Skeletal muscle cell (primary cell): ENCODE measurements around the gene PARD3.

Experiments
- DNase-seq: peaks from one replicate; pipeline ENCODE4 v3.0.0-alpha.2; 2010; ENCODE audit warnings: low read depth
- H3K4me3 ChIP-seq: 2 replicates; pipeline ENCODE4 v1.5.1; 2011; ENCODE audit warnings: low read depth, mild to moderate bottlenecking, control low read depth, low read length, moderate library complexity

PARD3 gene

GRCh38 chr10:34539533-34540315 lies 275.4 kb downstream of the PARD3 start:
- peak overlapping the region; percentile 5 for H3K4me3 ChIP-seq
- DNase-seq, result no peak

- no peak for DNase-seq
- H3K4me3 ChIP-seq, result no peak overlapping the region
Observed at GRCh38 chr10:34538281-34538829, 276.7 kb downstream of the PARD3 start.

- no peak overlapping the region for H3K4me3 ChIP-seq
- DNase-seq, result no peak
Observed at GRCh38 chr10:34537629-34538231, 277.4 kb downstream of the PARD3 start.

GRCh38 chr10:34535872-34536271 lies 279.2 kb downstream of the PARD3 start:
- no peak overlapping the region for H3K4me3 ChIP-seq
- DNase-seq, result no peak

GRCh38 chr10:34530778-34531177 lies 284.3 kb downstream of the PARD3 start:
- H3K4me3 ChIP-seq, result no peak overlapping the region
- no peak for DNase-seq

GRCh38 chr10:34528320-34528719 lies 286.8 kb downstream of the PARD3 start:
- H3K4me3 ChIP-seq, result no peak overlapping the region
- peak; percentile 82 for DNase-seq

GRCh38 chr10:34526758-34527730 lies 288.1 kb downstream of the PARD3 start:
- DNase-seq, result peak; percentile 91
- H3K4me3 ChIP-seq, result no peak overlapping the region

GRCh38 chr10:34526186-34526585 lies 288.9 kb downstream of the PARD3 start:
- no peak overlapping the region for H3K4me3 ChIP-seq
- no peak for DNase-seq

- no peak overlapping the region for H3K4me3 ChIP-seq
- DNase-seq, result no peak
Observed at GRCh38 chr10:34524369-34525091, 290.6 kb downstream of the PARD3 start.

GRCh38 chr10:34523017-34523767 lies 291.9 kb downstream of the PARD3 start:
- no peak for DNase-seq
- H3K4me3 ChIP-seq, result no peak overlapping the region

- no peak overlapping the region for H3K4me3 ChIP-seq
- no peak for DNase-seq
Observed at GRCh38 chr10:34522546-34522945, 292.6 kb downstream of the PARD3 start.

- DNase-seq, result no peak
- no peak overlapping the region for H3K4me3 ChIP-seq
Observed at GRCh38 chr10:34520510-34520909, 294.6 kb downstream of the PARD3 start.

- H3K4me3 ChIP-seq, result no peak overlapping the region
- no peak for DNase-seq
Observed at GRCh38 chr10:34520084-34520483, 295.0 kb downstream of the PARD3 start.

GRCh38 chr10:34514290-34514689 lies 300.8 kb downstream of the PARD3 start:
- no peak overlapping the region for H3K4me3 ChIP-seq
- no peak for DNase-seq

- no peak overlapping the region for H3K4me3 ChIP-seq
- no peak for DNase-seq
Observed at GRCh38 chr10:34513636-34514035, 301.5 kb downstream of the PARD3 start.

- no peak for DNase-seq
- no peak overlapping the region for H3K4me3 ChIP-seq
Observed at GRCh38 chr10:34507217-34507616, 307.9 kb downstream of the PARD3 start.

GRCh38 chr10:34506786-34507185 lies 308.3 kb downstream of the PARD3 start:
- DNase-seq, result no peak
- no peak overlapping the region for H3K4me3 ChIP-seq

- DNase-seq, result no peak
- no peak overlapping the region for H3K4me3 ChIP-seq
Observed at GRCh38 chr10:34505338-34505737, 309.8 kb downstream of the PARD3 start.
